Psoas muscle (tissue), 8 donors: ENCODE measurements around the gene CEACAM18. TPM values are rescaled to one million over a fixed set of nuclear protein-coding genes. Genes with fewer than 3 reads are reported as not detected.
"Not testable (repeated sequence)": the region's sequence is repeated elsewhere in the genome, so short reads cannot be mapped to it uniquely, and the experiment has no call there.

Experiments used
- ATAC-seq, 4 donors: fragments of 200-7000 bp; cut with Tn5 transposase; one replicate each; pipeline ENCODE4 v1.9.1; 2020; ENCODE audit warnings: moderate library complexity in 3 of 4, mild to moderate bottlenecking in 2 of 4
- DNase-seq, 2 donors: peaks; one replicate each; pipeline ENCODE4 v3.0.0-alpha.2; 2020
- H3K27ac ChIP-seq: fragments of 200-600 bp; one replicate; pipeline ENCODE4 v1.8.0; 2022
- H3K27me3 ChIP-seq, 3 donors: fragments of 200-600 bp in 1 of 3; one replicate each; pipeline versions ENCODE4 v1.6.1 to v1.8.0; 2013 to 2022; ENCODE audit warnings: low read length in 2 of 3, mild to moderate bottlenecking in 2 of 3, moderate library complexity in 1 of 3; ENCODE audit not compliant: insufficient read depth in 3 of 3
- H3K36me3 ChIP-seq, 2 donors: fragments of 200-600 bp in 1 of 2; one replicate each; pipeline versions ENCODE4 v1.6.1 to v1.8.0; 2013 to 2022; ENCODE audit warnings: low read depth in 1 of 2, mild to moderate bottlenecking in 1 of 2, moderate library complexity in 1 of 2; ENCODE audit not compliant: insufficient read depth in 1 of 2
- H3K4me1 ChIP-seq: fragments of 200-600 bp; one replicate; pipeline ENCODE4 v1.8.0; 2022
- H3K4me3 ChIP-seq: fragments of 200-600 bp; one replicate; pipeline ENCODE4 v1.8.0; 2022; ENCODE audit warnings: mild to moderate bottlenecking
- H3K9me3 ChIP-seq: fragments of 200-600 bp; one replicate; pipeline ENCODE4 v1.8.0; 2022
- CTCF ChIP-seq: fragments of 200-600 bp; IDR thresholded peaks from one replicate; pipeline ENCODE4 v1.8.0; 2022; ENCODE audit warnings: antibody characterized with exemption
- WGBS, 3 donors: extraction: QIAGEN DNeasy Blood & Tissue Kit; methylation state at CpG; one replicate each; pipeline versions ENCODE4 v1.1.6 to v1.1.7; 2013; 5-methylcytosine and 5-hydroxymethylcytosine counted together
- intact Hi-C, 2 donors: fragments of 100-400 bp; cut with DNase I; formaldehyde crosslinking; loops; one replicate each; pipeline versions ENCODE4 v1.11.0 to v1.14.2; 2022
- polyA plus RNA-seq, 3 donors: library from polyadenylated mRNA; stranded (reverse); fragments of 200-250 nt; gene quantifications; one replicate each; pipeline ENCODE4 v1.2.3, GENCODE V29; 2013
- total RNA-seq, 4 donors: library from RNA; stranded (reverse); fragmentation: NEBNext Ultra II Directional in 2 of 4; extraction: Animal tissue kit (Norgen Biotek cat#: 25700) in 2 of 4; gene quantifications; one replicate each; pipeline versions ENCODE4 v1.2.1 to v1.2.4, GENCODE V29; 2021 to 2023
- donor health status: healthy with polysubstance abuse.
- donor health status: DM: no; HTN: no; CAD: no; lungs with moderate emphysema.
- donor health status: Bipolar disorder and iron deficiency.
- donor health status: healthy.
- donor health status: DM: yes; HTN: yes; CAD: no.
- donor health status: DM: no; HTN: no; CAD: no.
- donor health status: DM: no; HTN: no; CAD: no.
- donor health status: DM: yes; HTN: yes; CAD: no.

The CEACAM18 gene
- total and polyA plus RNA-seq, 7 donors, result not detected

GRCh38 chr19:51493776-51494175 is 15.4 kb downstream of the CEACAM18 start:
- DNase-seq (no peak), ATAC-seq (no peak)
- no peak overlapping the region for H3K4me3 ChIP-seq
- no peak for TF ChIP-seq CTCF
- no peaks in the 10 kb centered on the region for H3K27me3 ChIP-seq
- H3K36me3 ChIP-seq, result no peaks in the 10 kb centered on the region
- H3K27ac ChIP-seq, result no peak overlapping the region
- H3K4me1 ChIP-seq, result no peaks in the 10 kb centered on the region
- no peaks in the 10 kb centered on the region for H3K9me3 ChIP-seq
- 20 to 27% (median 22%) methylated on average over 2 of the region's 2 CpGs for WGBS, 3 donors
- intact Hi-C loops, result no loop called here

GRCh38 chr19:51497666-51498065 is 19.3 kb downstream of the CEACAM18 start:
- Histone ChIP-seq H3K36me3 (no peaks in the 10 kb centered on the region), H3K27me3 (peaks cover 0 to 2% (median 0%) of the 10 kb centered on the region in 3 donors), H3K4me1 (no peaks in the 10 kb centered on the region), H3K27ac (no peak overlapping the region), H3K9me3 (no peaks in the 10 kb centered on the region), H3K4me3 (no peak overlapping the region)
- DNase-seq (no peak), ATAC-seq (no peak)
- WGBS, 3 donors, result 27 to 33% (median 30%) methylated on average over 3 of the region's 3 CpGs
- intact Hi-C loops, result no loop called here
- TF ChIP-seq CTCF, result no peak

- H3K27me3 ChIP-seq, H3K9me3 ChIP-seq, DNase-seq, H3K36me3 ChIP-seq, H3K4me1 ChIP-seq, ATAC-seq, intact Hi-C loops, H3K4me3 ChIP-seq, H3K27ac ChIP-seq: not testable (repeated sequence)
- WGBS, 3 donors, result 44 to 58% (median 46%) methylated on average over 4 to 8 of the region's 8 CpGs
Observed at GRCh38 chr19:51500931-51501330, 22.6 kb downstream of the CEACAM18 start.

- H3K4me1 ChIP-seq, result no peaks in the 10 kb centered on the region
- no peak within 1 kb of the TSS for H3K27ac ChIP-seq
- no peak within 1 kb of the TSS for H3K4me3 ChIP-seq
- H3K9me3 ChIP-seq, result no peaks in the 10 kb centered on the region
- ATAC-seq (no peak), DNase-seq (peak in 1 of 2 donors; percentile 21)
- peaks cover 0 to 2% (median 0%) of the 10 kb centered on the region in 3 donors for H3K27me3 ChIP-seq
- intact Hi-C loops, result no loop called here
- no peak for TF ChIP-seq CTCF
- no peaks in the 10 kb centered on the region for H3K36me3 ChIP-seq
- 61 to 67% (median 66%) methylated on average over 12 of the region's 12 CpGs for WGBS, 3 donors
Observed at GRCh38 chr19:51501594-51502263, 23.4 kb downstream of the CEACAM18 start, which contains the start of gene SIGLEC12. SIGLEC12 (minus strand) TSS chr19:51501800; CDS start chr19:51501733, 67 bp downstream.

- Histone ChIP-seq H3K27ac (no peak overlapping the region), H3K4me3 (no peak overlapping the region), H3K36me3 (no peaks in the 10 kb centered on the region), H3K9me3 (no peaks in the 10 kb centered on the region), H3K4me1 (no peaks in the 10 kb centered on the region), H3K27me3 (peaks cover 0 to 2% (median 0%) of the 10 kb centered on the region in 3 donors)
- WGBS, 3 donors, result 71 to 77% (median 76%) methylated on average over 5 of the region's 5 CpGs
- TF ChIP-seq CTCF, result no peak
- intact Hi-C loops, result no loop called here
- no peak for ATAC-seq
- DNase-seq, result no peak
Observed at GRCh38 chr19:51503286-51503817, 25.0 kb downstream of the CEACAM18 start.
